CD4-positive, alpha-beta T cell treated with Interleukin-17A for 4 hours (primary cell): ENCODE data around the gene SHANK3.

ENCODE experiments used
- DNase-seq: peaks from one replicate; pipeline ENCODE4 v3.0.0-alpha.2; 2020; ENCODE audit warnings: mixed read lengths

SHANK3 gene

GRCh38 chr22:50700387-50701075 lies 27.9 kb downstream of the SHANK3 start:
- DNase-seq: no peak

- DNase-seq: no peak
Measured at GRCh38 chr22:50701076-50701419, 28.4 kb downstream of the SHANK3 start.

- no peak for DNase-seq
Measured at GRCh38 chr22:50701428-50702154, 29.0 kb downstream of the SHANK3 start.

- no peak for DNase-seq
Measured at GRCh38 chr22:50702261-50702671, 29.6 kb downstream of the SHANK3 start.

- DNase-seq: no peak
Measured at GRCh38 chr22:50702821-50703725, 30.4 kb downstream of the SHANK3 start.

- no peak for DNase-seq
Measured at GRCh38 chr22:50703726-50704509, 31.3 kb downstream of the SHANK3 start.

- no peak for DNase-seq
Measured at GRCh38 chr22:50704510-50705218, 32.0 kb downstream of the SHANK3 start.

GRCh38 chr22:50705219-50705691 lies 32.6 kb downstream of the SHANK3 start:
- DNase-seq: no peak

GRCh38 chr22:50705851-50706351 lies 33.3 kb downstream of the SHANK3 start:
- DNase-seq: no peak

- no peak for DNase-seq
Measured at GRCh38 chr22:50706481-50707125, 34.0 kb downstream of the SHANK3 start.

- DNase-seq: no peak
Measured at GRCh38 chr22:50708474-50708873, 35.9 kb downstream of the SHANK3 start.

GRCh38 chr22:50708996-50709395 lies 36.4 kb downstream of the SHANK3 start:
- no peak for DNase-seq

GRCh38 chr22:50710221-50710620 lies 37.6 kb downstream of the SHANK3 start:
- no peak for DNase-seq

GRCh38 chr22:50710886-50711285 lies 38.3 kb downstream of the SHANK3 start:
- no peak for DNase-seq

- DNase-seq: no peak
Measured at GRCh38 chr22:50711446-50712340, 39.1 kb downstream of the SHANK3 start.

GRCh38 chr22:50712341-50713007 lies 39.9 kb downstream of the SHANK3 start:
- DNase-seq: no peak

GRCh38 chr22:50713008-50713385 lies 40.4 kb downstream of the SHANK3 start:
- no peak for DNase-seq

- DNase-seq: no peak
Measured at GRCh38 chr22:50713571-50714056, 41.0 kb downstream of the SHANK3 start.

GRCh38 chr22:50714150-50714549 lies 41.5 kb downstream of the SHANK3 start:
- DNase-seq: no peak
